MCF 10A (cell line): Measurements from ENCODE around the gene PTPRK. TPM values are rescaled to one million over a fixed set of nuclear protein-coding genes. Genes with fewer than 3 reads are reported as not detected.

Experiments
- BruUV-seq: library from RNA; stranded (reverse); fragments of 400-500 nt; replicated peaks from 2 replicates; lab custom pipeline; 2021; lab: Mats Ljungman, UMichigan
- CTCF ChIA-PET: fragments of 300-600 bp; sonication (Branson Sonifier 250); formaldehyde crosslinking; extraction: SDS; loops from one replicate; lab custom pipeline; 2021; ENCODE audit warnings: antibody characterized with exemption, inconsistent platforms; lab: Yijun Ruan, JAX
- POLR2A ChIA-PET: fragments of 300-600, 350-650 bp; sonication (Branson Sonifier 250); formaldehyde crosslinking; extraction: SDS; loops from one replicate; lab custom pipeline; 2020; ENCODE audit warnings: antibody characterized with exemption, inconsistent platforms; lab: Yijun Ruan, JAX
- DNase-seq: peaks from one replicate; pipeline ENCODE4 v3.0.0-alpha.2; 2018; ENCODE audit not compliant: unreplicated experiment
- H3K27ac Mint-ChIP-seq: one replicate; pipeline ENCODE4 v1.8.0; 2022; ENCODE audit warnings: mild to moderate bottlenecking, low read depth, mixed read lengths; ENCODE audit not compliant: unreplicated experiment
- H3K27me3 Mint-ChIP-seq: one replicate; pipeline ENCODE4 v1.8.0; 2022; ENCODE audit warnings: mixed read lengths; ENCODE audit not compliant: insufficient read depth, unreplicated experiment
- H3K36me3 Mint-ChIP-seq: one replicate; pipeline ENCODE4 v1.8.0; 2022; ENCODE audit warnings: mild to moderate bottlenecking, moderate library complexity, mixed read lengths; ENCODE audit not compliant: insufficient read depth, unreplicated experiment
- H3K4me1 Mint-ChIP-seq: one replicate; pipeline ENCODE4 v1.8.0; 2022; ENCODE audit warnings: mixed read lengths; ENCODE audit not compliant: insufficient read depth, unreplicated experiment
- H3K4me3 Mint-ChIP-seq: one replicate; pipeline ENCODE4 v1.8.0; 2022; ENCODE audit warnings: mild to moderate bottlenecking, moderate library complexity, mixed read lengths; ENCODE audit not compliant: unreplicated experiment
- H3K9me3 Mint-ChIP-seq: one replicate; pipeline ENCODE4 v1.8.0; 2022; ENCODE audit warnings: mixed read lengths; ENCODE audit not compliant: unreplicated experiment
- CTCF ChIP-seq: fragments of 200-600 bp; IDR thresholded peaks from one replicate; pipeline ENCODE4 v1.8.0; 2022; ENCODE audit warnings: antibody characterized with exemption, mild to moderate bottlenecking; ENCODE audit not compliant: unreplicated experiment
- intact Hi-C: fragments of 100-400 bp; cut with micrococcal nuclease; formaldehyde crosslinking; loops from 2 replicates; pipeline ENCODE4 v1.14.1; 2022
- total RNA-seq: library from RNA; stranded (reverse); gene quantifications from 2 replicates; pipeline ENCODE4 v1.2.3, GENCODE V29; 2022

Gene PTPRK
- total RNA-seq, 1 experiment from 2014 or later = 50.2 TPM

GRCh38 chr6:128162423-128162822 is 358.0 kb downstream of the PTPRK start:
- BruUV-seq = no TSS peak
- Mint-ChIP-seq H3K4me1 (no peaks in the 10 kb centered on the region), H3K27ac (no peak overlapping the region), H3K27me3 (no peaks in the 10 kb centered on the region), H3K9me3 (no peaks in the 10 kb centered on the region), H3K36me3 (no peaks in the 10 kb centered on the region), H3K4me3 (no peak overlapping the region)
- intact Hi-C loops = no loop called here
- DNase-seq = no peak
- no peak for TF ChIP-seq CTCF
- CTCF ChIA-PET = no interaction called here
- POLR2A ChIA-PET = interaction anchor here (1.8 kb wide), 1 partner anchor 20 kb away, joined by 4 read pairs; no protein-coding TSS in a partner anchor

DNA sequence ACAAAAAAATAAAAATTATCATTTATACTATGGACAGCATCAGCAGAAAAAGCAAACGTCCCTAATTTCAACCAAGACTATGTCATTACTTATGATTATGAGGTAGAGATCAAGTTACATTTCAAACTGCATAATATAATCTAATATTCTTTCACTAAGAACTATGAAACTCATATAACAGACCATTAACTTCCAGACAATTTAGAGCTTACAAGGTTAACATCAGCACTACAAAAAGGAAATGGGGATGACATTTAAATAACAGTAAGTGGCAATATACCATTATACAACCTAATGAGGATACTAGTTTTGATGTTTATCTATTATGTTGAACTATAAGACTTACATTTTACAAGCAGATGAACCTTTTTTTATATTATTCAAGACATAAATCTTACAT is 358.6 kb downstream of the PTPRK start:
- POLR2A ChIA-PET = interaction anchor here (1.8 kb wide), 1 partner anchor 20 kb away, joined by 4 read pairs; no protein-coding TSS in a partner anchor
- no peak for TF ChIP-seq CTCF
- H3K36me3 Mint-ChIP-seq = no peaks in the 10 kb centered on the region
- intact Hi-C loops = no loop called here
- no peaks in the 10 kb centered on the region for H3K4me1 Mint-ChIP-seq
- no peaks in the 10 kb centered on the region for H3K27me3 Mint-ChIP-seq
- no peak overlapping the region for H3K4me3 Mint-ChIP-seq
- H3K27ac Mint-ChIP-seq = no peak overlapping the region
- H3K9me3 Mint-ChIP-seq = no peaks in the 10 kb centered on the region
- BruUV-seq = no TSS peak
- CTCF ChIA-PET = no interaction called here
- DNase-seq = no peak

DNA sequence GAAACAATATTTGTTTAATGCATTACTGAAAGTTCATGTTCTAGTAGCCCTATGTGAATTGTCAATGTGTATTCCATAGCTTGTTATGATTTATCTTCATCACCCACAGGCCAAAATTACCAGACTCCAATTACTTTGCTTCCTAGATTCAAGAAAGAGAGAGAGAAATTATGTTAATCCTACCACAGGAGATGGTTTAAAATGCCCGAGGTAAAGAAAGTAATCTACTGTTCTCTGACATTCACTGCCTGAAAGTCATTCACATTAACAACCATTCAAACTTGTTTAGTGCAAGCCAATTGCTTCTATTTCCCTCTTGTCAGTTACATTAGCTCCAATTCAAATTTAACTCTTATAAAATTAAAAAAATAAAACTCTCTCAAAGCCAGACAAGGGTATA is 359.1 kb downstream of the PTPRK start:
- intact Hi-C loops = no loop called here
- H3K27me3 Mint-ChIP-seq = no peaks in the 10 kb centered on the region
- DNase-seq = no peak
- no peaks in the 10 kb centered on the region for H3K36me3 Mint-ChIP-seq
- ChIA-PET POLR2A (interaction anchor here (1.8 kb wide), 1 partner anchor 21 kb away, joined by 4 read pairs; no protein-coding TSS in a partner anchor), CTCF (interaction anchor here (1.2 kb wide), 1 partner anchor 359 kb away, joined by 3 read pairs; the partner anchor contains the start of gene PTPRK)
- H3K27ac Mint-ChIP-seq = no peak overlapping the region
- no peak overlapping the region for H3K4me3 Mint-ChIP-seq
- no peak for TF ChIP-seq CTCF
- no peaks in the 10 kb centered on the region for H3K4me1 Mint-ChIP-seq
- H3K9me3 Mint-ChIP-seq = no peaks in the 10 kb centered on the region
- no TSS peak for BruUV-seq

GRCh38 chr6:128158496-128158895 is 361.9 kb downstream of the PTPRK start:
- CTCF ChIA-PET = no interaction called here
- POLR2A ChIA-PET = no interaction called here
- TF ChIP-seq CTCF = no peak
- no peaks in the 10 kb centered on the region for H3K9me3 Mint-ChIP-seq
- no peak overlapping the region for H3K27ac Mint-ChIP-seq
- peaks cover 6% of the 10 kb centered on the region for H3K36me3 Mint-ChIP-seq
- no peak for DNase-seq
- H3K4me1 Mint-ChIP-seq = no peaks in the 10 kb centered on the region
- BruUV-seq = no TSS peak
- no peak overlapping the region for H3K4me3 Mint-ChIP-seq
- intact Hi-C loops = no loop called here
- no peaks in the 10 kb centered on the region for H3K27me3 Mint-ChIP-seq
